GM21825 (cell line): ENCODE results near the gene MOK.

Source experiments
- ATAC-seq: cut with Tn5 transposase; IDR thresholded peaks from one replicate; pipeline ENCODE4 v1.9.1; 2021; ENCODE audit warnings: mild to moderate bottlenecking, moderate library complexity; ENCODE audit not compliant: unreplicated experiment

MOK gene

DNA sequence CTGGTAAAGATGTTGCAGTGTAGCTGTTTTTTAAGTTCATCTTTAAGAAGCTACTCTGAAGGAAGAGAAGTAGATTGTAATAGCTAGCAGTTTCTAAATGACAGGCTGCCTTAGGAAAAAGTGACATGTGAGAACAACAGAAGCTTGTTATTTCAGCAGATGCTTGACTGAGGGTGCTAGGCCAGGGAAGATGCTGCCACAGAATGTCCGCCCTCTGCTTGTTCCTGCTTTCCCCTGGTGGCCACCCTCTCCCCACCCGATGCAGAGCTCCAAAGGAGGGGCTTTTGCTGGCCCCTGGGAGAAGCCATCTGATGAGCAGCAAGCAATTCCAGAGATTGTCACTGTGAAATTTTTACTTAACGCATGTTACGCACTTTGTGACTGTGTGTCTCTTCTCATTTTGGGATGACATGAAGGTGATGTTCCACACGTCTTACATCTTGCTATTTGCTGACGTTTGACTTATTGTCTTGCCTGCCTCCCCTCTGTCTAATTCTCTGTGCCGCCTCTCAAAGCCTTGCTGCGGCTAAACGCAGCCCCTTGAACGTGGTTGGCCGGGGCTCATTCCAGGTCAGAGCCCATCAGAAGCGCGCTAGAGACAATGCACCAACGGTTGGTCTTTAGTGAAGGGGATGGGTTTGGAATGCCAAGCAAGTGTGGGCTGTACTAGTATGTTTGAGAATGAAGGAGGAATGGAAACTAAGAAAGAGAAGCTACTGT is 120.5 kb downstream of the MOK start:
- ATAC-seq: no peak

DNA sequence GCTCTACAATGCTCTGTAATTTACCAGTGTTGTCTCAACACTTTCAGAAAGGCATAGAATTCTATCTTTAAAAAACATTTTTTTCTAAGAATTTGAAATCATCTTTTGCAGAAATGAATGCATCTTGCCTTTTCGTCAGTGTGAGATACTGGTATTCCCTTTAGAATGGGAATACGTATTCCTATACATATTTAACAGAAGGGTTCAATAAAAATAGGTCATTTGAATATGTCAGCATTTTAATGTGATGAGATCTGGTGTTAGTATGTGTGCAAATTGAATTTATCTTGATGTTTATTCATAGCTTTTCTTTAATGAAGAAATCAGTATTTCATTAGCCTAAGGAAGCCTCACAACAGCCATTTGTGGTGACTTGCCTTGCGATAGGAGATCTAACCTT is 121.1 kb downstream of the MOK start:
- no peak for ATAC-seq

DNA sequence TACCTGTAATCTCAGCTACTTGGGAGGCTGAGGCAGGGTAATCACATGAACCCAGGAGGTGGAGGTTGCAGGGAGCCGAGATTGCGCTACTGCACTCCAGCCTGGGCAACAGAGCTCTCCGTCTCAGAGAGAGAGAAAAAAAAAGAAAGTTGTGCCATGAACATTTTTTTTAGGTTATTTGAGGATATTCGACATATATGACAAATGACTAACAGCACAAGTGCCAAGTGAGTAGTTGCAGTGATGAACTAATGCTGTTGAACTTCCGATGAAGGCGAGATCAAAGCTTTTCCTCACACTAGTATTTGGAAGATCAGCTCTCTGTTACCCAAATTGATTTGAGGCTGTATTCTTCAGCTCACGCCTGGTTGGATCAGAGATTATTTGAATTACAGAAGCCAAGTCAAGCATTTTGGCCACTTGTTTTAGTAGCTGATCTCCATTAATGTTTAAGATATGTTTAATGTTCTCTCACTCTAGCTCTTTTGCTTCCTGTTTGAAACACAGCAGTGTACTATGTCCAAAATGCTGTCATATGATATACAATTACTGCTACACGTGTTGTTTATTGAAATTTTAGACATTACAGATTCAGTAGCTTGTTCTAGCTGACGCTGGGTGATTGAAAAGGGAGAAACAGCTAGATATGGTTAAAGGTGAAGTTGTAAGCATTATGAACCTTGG is 121.9 kb downstream of the MOK start:
- no peak for ATAC-seq

DNA sequence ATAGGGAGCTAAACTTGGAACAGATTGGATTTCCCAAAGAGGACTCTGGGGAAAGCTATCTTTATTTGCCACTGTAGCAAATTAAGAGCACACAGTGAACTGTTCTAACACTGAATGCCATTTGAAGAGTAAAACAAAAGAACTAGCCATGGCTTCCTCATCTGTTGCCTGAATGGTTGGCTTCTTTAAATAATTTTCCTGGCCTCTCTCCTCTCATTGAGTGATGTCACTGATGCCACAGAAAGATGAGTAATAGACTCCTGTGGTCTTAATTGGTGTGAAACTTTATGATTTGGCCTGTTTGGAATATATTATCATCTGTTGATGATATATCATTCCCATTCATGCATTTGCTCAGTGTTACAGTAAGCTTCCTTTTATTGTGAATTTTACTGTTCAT is 122.8 kb downstream of the MOK start:
- ATAC-seq: no peak

DNA sequence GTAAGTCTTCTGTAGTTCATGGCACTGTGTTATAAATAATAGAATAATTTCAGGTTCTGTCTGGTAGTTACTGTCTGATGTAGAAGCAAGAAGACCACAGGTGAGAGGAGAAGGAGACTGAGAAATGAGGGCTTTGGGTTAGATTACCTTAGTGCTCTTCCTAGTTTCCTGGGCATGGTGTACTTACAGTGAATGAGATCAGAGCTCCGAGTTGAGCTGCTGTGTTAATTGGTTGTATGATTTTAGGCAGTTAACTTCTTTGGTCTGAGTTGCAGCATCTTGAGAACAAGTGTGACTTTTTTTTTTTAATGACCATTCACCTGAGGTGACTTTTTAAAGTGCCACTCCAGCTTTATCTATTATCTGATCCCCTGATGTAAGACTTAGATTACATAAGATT is 123.8 kb downstream of the MOK start:
- ATAC-seq: no peak

DNA sequence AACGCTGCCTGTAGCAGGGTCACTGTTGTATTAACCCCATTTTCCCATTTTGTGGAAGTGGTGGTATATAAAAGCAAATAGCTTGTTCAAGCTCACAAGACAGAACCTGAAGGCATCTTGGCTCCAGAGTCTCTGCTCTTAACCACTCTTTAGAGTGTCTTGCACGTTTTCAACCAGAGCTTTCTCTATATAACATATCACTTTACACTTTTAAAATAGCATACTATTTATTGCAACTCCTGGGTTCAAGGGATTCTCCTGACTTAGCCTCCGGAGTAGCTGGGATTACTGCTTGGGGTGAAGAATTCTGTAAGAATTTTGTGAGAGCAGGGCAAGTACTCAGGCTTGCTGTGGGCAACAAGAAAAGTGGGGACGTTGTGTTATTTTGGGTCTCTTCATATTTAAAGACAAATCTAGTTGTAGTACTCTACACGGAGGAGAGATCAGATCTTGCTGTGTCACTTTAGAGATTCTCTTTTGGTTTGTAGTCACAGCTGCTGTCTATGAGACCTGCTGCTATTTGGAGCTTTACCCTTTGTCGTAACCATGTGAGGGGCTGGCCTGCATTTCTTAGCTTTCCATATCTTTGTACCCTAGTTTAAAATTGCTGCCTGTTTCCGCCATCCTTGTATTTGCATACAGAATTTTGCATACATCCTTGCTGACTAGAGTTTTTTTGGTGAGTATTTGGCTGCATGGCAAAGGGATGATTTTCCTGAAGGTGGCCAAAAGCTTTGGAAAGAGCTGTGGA is 124.5 kb downstream of the MOK start:
- no peak for ATAC-seq
